ELR (cell line): ENCODE measurements around the gene ARMC9.
A peak's percentile ranks its signal among the peaks of the same experiment; 100 is the strongest.

Experiments used
- DNase-seq: peaks from one replicate; pipeline ENCODE4 v3.0.0-alpha.2; 2015; ENCODE audit warnings: low read depth

Gene ARMC9

GRCh38 chr2:231315896-231316295 lies 117.5 kb downstream of the ARMC9 start:
- no peak for DNase-seq

GRCh38 chr2:231317579-231317978 lies 119.1 kb downstream of the ARMC9 start:
- DNase-seq: no peak

GRCh38 chr2:231318436-231318835 lies 120.0 kb downstream of the ARMC9 start:
- DNase-seq: no peak

- DNase-seq: no peak
These were observed 120.5 kb downstream of the ARMC9 start for GRCh38 chr2:231318954-231319353.

- no peak for DNase-seq
These were observed 121.4 kb downstream of the ARMC9 start for GRCh38 chr2:231319867-231320266.

- DNase-seq: no peak
These were observed 122.6 kb downstream of the ARMC9 start for GRCh38 chr2:231321021-231321420.

- no peak for DNase-seq
These were observed 123.3 kb downstream of the ARMC9 start for GRCh38 chr2:231321556-231322334.

DNA sequence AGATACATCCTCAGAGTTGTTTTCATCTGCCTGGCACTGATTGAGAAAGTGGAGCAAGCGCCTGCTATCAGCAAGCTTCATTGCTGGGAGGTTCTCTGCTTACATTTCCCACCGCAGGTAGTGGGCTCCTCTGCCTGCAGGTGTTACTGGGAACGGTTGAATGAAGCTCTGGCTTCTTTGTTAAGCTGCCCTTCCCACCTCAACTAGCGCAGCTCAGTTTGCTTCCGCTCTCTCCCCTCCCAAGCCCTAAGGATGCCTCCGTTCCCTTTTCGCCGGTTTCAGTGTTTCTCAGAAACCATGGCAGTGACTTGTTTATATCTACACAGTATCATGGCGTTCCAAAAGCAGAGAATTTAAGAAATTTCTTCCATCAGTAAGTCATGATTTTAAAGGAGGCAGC lies 124.9 kb downstream of the ARMC9 start:
- no peak for DNase-seq

DNA sequence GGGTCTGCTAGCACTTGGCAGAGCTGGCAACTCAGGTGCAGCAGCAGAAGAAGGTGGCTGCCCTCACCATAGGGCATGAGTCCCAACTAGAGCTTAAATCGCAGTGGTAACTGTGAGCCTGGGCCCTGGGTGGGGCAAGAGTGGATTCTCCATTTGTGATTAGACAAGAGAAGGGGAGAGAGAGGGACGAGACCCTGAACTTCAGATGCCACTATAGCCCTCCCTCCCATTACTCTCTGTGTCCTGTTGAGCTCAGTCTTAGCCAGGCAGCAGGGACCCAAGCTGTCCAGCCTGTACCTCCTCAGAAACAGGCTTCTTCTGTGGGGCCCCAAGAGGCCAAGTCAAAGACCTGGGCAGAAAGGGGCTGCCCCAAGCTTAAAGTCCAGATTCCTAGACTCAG lies 127.4 kb downstream of the ARMC9 start:
- DNase-seq: no peak

DNA sequence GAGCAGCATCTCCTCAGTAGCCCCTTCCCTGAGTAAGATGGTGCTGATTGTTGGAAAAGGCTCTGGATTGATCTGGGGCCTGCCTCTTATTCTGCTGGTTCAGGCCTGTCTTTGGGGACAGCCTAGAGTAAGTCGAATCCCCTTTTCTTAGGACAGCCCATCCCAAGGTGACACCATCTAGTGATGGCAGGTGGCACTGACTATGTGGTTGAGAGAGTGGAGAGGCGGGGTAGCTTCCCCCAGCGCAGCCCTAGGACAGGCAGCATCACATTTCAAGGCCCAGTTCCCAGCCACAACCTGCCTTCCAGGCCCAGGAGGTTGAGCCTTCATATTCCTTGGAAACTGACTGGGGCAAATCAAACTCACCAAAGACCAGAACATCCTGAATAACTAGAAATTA lies 128.0 kb downstream of the ARMC9 start:
- no peak for DNase-seq

GRCh38 chr2:231330311-231330710 lies 131.9 kb downstream of the ARMC9 start:
- no peak for DNase-seq

- no peak for DNase-seq
These were observed 133.1 kb downstream of the ARMC9 start for GRCh38 chr2:231331533-231331932.

- DNase-seq: peak; percentile 44
These were observed 134.0 kb downstream of the ARMC9 start for GRCh38 chr2:231332388-231332787.

DNA sequence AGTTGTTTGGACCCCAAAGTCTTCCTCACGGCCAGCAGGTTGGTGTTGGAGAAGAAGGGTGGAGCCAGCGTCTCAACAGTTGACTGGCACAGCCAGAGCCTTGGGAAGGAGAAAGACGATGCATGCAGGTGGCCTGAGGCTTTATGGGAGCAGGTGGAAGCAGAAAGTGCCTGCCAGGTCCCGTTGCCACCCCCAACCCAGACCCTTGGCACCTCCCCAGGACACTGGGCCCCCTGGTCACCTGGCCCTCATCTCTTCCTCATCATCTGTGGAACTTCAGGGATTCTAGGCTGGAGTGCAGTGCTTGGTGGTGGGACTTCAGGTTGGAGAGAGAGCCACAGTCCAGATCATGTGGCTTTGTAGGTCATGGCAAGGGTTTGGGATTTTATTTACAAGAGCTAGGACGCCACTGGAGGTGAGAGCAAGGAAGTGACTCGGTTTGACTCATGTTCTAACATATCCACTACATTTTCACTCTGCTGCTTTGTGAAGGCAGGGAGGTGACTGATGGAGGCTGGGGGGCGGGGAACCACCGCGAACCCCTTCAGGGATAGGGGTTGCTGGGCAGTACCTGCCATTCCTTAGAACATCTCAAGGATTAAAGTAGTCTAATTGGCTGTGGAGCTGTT lies 134.6 kb downstream of the ARMC9 start:
- DNase-seq: peak; percentile 67

DNA sequence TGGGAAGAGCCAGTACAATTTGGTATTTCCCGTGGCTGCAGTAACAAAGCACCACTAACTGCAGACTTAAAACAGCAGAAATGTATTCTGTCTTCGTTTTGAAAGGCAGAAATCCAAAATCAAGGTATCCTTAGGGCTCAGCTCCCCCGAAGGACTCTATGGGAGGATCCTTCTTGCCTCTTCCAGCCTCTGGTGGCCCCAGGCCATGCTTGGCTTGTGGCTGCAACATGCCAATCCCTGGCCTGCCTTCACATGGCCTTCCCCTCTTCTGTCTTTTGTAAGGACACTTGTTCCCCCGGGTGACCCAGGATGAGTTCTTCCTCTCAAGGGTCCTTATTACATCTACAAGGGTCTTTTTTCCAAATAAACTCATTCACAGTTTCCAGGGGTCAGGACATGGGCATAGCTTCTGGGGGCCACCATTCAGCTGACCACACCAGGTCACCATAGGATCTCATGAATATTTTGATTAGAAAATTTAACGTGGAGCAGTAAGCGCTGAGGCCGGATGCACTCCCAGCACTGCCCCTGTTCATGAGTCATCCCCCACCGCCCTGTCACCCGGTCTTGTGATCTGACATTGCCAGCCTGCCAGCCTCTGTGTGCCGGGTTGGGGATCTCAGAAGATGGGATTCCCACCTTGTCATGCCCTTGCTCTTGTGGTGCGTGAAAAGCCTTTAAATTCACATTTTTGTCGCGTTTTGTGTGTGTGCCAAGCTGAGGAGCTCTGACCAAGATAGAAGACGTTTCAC lies 135.9 kb downstream of the ARMC9 start:
- DNase-seq: no peak

- DNase-seq: no peak
These were observed 136.6 kb downstream of the ARMC9 start for GRCh38 chr2:231334981-231335380.

DNA sequence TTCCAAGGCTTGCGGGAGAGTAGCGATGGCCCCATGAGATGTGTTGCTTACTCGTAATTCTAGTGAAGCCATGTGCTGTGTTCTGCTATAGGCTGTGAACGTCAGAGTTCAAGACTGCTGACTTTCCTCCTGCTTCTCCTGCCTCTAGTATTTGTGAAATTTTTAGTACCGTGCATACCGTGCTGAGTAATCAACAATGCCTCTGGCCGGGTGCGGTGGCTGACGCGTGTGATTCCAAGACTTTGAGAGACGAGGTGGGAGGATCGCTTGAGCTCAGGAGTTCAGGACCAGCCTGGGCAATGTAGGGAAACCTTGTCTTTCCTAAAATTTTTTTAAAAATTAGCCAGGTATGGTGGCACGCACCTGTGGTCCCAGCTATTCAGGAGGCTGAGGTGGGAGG lies 137.2 kb downstream of the ARMC9 start:
- DNase-seq: no peak

DNA sequence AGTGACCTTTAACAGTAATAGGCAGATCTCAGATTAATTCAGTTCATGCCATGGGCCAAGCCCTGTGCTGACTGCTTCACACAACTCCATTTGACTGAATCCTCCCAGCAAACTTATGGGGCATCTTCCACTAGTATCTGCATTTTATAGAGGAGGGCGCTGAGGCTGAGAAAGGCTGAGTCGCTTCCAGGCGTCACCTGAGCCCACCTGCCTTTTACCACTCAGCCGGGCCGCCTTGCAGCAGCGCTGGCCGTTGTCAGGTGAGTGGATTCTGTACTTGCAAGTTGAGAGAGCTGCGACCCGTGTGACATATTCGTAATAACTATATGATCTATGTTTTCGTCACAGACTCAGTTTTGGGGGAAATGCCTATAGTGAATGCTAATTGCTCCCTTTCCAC lies 137.8 kb downstream of the ARMC9 start:
- DNase-seq: no peak

DNA sequence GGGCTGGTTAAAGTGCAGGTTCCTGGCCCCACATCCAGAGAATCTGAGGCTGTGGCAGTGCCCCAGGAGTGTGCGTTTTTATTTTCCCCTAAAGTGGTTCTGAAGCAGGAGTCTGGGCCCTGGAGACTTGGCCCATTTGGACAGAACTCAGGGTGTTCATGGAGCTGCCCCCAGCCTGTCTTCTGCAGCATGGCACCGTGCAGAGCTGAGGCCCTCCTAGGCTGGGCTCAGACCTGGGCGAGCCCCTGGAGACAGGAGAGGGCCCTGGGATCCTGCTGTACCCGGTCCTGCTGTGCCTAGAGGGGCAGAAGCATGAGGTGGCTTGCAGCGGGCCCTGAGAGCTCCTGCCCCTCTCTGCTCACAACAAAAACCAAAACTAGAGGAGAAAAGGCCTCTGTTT lies 138.3 kb downstream of the ARMC9 start:
- DNase-seq: no peak

- DNase-seq: no peak
These were observed 139.7 kb downstream of the ARMC9 start for GRCh38 chr2:231337807-231338759.

GRCh38 chr2:231339316-231339715 lies 140.9 kb downstream of the ARMC9 start:
- DNase-seq: no peak

DNA sequence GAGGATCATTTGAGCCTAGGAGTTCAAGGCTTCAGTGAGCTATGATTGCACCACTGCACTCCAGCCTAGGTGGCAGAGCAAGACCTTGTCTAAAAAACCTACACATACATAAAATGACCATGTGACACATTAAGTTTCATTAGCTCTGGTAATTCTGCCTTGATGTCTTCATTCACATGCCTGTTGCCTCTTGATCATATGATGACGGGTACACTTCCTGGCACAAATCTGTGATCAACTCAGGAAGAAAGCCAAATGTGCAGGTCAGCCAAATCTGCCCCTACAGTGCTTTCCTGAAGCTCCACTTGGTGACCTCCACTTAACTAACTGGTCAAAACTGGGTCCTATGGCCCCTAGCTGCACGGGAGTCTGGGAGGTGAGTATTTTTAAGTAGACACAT lies 142.7 kb downstream of the ARMC9 start:
- DNase-seq: no peak
